ENCODE measurements around the gene CAMK2D.

Gene CAMK2D

DNA sequence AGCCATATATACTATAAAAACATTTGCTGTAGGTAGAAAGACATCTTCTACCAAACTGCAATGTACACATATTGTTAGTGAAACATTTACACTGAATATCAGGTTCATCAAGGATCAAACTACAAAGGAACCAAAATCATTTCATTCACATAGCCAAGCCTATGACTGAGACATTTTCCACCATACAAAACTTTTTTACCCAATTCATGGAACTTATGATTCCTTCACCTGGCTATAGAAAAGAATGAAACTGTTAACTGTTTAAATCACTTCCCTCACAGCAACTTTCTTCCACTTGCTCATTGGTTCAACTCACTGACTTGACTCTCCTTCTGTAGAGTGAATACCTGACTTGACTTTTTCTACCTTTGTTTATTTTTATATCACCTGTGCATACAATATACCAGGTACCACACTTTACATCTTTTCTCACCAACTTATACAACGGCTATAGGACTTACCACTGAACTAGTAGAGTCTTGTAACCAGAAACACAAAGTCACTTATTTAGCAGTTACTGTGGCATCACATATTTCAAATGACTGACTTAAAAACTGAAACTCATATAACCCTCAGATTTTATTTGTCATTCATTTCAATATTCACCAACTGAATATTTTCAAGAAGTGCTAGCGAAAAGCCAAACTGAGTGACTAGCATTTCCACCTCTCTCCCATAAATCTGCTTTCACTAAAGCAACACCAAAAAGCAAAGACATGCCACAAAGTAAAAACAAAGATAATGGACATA is 30.9 kb downstream of the CAMK2D start:
- DNase-seq (ENCODE audit: extremely low read depth, insufficient read length), result no peak
- no peaks in the 10 kb centered on the region for H3K36me3 ChIP-seq (ENCODE audit: control insufficient read depth, insufficient read depth, low read length)
- H3K27me3 ChIP-seq (replicated peaks; ENCODE audit: control insufficient read depth, insufficient read depth, low read length), result no peaks in the 10 kb centered on the region
- no peak overlapping the region for H3K4me3 ChIP-seq (replicated peaks; ENCODE audit: low read depth, low read length)
- TF ChIP-seq, protein P1, sequence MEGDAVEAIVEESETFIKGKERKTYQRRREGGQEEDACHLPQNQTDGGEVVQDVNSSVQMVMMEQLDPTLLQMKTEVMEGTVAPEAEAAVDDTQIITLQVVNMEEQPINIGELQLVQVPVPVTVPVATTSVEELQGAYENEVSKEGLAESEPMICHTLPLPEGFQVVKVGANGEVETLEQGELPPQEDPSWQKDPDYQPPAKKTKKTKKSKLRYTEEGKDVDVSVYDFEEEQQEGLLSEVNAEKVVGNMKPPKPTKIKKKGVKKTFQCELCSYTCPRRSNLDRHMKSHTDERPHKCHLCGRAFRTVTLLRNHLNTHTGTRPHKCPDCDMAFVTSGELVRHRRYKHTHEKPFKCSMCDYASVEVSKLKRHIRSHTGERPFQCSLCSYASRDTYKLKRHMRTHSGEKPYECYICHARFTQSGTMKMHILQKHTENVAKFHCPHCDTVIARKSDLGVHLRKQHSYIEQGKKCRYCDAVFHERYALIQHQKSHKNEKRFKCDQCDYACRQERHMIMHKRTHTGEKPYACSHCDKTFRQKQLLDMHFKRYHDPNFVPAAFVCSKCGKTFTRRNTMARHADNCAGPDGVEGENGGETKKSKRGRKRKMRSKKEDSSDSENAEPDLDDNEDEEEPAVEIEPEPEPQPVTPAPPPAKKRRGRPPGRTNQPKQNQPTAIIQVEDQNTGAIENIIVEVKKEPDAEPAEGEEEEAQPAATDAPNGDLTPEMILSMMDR (IDR thresholded peaks at IDR 0.05; ENCODE audit: insufficient read depth, low read length, poor library complexity, severe bottlenecking), result no peak

DNA sequence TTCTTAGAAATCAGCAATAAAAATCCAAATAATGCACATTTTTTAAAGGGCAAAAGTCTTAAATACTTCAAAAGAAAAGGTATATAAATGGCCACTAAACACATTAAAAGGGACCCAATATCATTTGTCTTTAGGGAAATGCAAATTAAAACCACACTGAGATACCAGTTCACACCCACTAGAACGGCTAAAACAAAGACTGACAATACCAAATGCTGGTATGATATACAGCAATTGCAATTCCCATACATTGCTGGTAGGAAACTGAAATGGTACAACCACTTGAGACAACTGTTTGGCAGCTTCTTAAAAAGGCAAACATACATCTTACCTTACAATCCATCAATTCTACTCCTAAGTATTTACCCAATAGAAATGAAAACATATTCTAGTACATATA is 33.7 kb downstream of the CAMK2D start:
- H3K27me3 ChIP-seq (replicated peaks; ENCODE audit: control insufficient read depth, insufficient read depth, low read length), result no peaks in the 10 kb centered on the region
- no peak for DNase-seq (ENCODE audit: extremely low read depth, insufficient read length)
- H3K4me3 ChIP-seq (replicated peaks; ENCODE audit: low read depth, low read length), result no peak overlapping the region
- H3K36me3 ChIP-seq (ENCODE audit: control insufficient read depth, insufficient read depth, low read length), result no peaks in the 10 kb centered on the region
- TF ChIP-seq, protein P1 (IDR thresholded peaks at IDR 0.05; ENCODE audit: insufficient read depth, low read length, poor library complexity, severe bottlenecking), result no peak

DNA sequence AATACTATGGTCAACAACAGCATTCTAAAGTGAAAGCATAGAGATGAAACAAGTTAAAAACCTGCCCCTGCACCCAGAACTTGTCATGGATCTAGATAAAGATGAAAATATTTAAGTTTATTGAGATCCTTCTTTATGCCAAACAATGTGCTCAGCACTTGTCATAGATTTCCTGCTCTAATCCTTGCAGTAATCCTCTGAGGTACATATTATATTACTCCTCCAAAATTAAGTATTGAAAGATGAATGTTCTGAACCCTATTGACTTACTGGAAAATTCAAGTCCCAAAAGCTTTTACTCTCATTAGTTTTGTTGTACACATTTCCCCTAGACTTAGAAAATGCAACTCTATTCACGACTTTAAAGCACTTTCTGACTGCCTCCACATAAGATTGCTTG is 35.6 kb downstream of the CAMK2D start:
- Histone ChIP-seq H3K36me3 (ENCODE audit: control insufficient read depth, insufficient read depth, low read length) (no peaks in the 10 kb centered on the region), H3K4me3 (replicated peaks; ENCODE audit: low read depth, low read length) (no peak overlapping the region), H3K27me3 (replicated peaks; ENCODE audit: control insufficient read depth, insufficient read depth, low read length) (no peaks in the 10 kb centered on the region)
- DNase-seq (ENCODE audit: extremely low read depth, insufficient read length), result no peak
- TF ChIP-seq, protein P1 (IDR thresholded peaks at IDR 0.05; ENCODE audit: insufficient read depth, low read length, poor library complexity, severe bottlenecking), result no peak

DNA sequence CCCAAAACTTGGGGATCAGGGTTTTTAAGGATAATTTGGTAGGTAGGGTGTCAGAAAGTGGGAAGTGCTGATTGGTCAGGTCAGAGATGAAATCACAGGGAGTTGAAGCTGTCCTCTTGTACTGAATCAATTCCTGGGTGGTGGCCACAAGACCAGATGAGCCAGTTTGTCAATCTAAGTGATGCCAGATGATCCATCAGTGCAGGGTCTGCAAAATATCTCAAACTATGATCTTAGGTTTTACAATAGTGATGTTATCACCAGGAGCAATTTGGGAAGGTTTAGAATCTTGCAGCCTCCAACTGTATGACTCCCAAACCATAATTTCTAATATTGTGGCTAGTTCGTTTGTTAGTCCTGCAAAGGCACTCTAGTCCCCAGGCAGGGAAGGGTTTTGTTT is 43.3 kb downstream of the CAMK2D start:
- no peaks in the 10 kb centered on the region for H3K36me3 ChIP-seq (ENCODE audit: control insufficient read depth, insufficient read depth, low read length)
- DNase-seq (ENCODE audit: extremely low read depth, insufficient read length), result no peak
- no peak overlapping the region for H3K4me3 ChIP-seq (replicated peaks; ENCODE audit: low read depth, low read length)
- H3K27me3 ChIP-seq (replicated peaks; ENCODE audit: control insufficient read depth, insufficient read depth, low read length), result no peaks in the 10 kb centered on the region
- TF ChIP-seq, protein P1 (IDR thresholded peaks at IDR 0.05; ENCODE audit: insufficient read depth, low read length, poor library complexity, severe bottlenecking), result no peak

DNA sequence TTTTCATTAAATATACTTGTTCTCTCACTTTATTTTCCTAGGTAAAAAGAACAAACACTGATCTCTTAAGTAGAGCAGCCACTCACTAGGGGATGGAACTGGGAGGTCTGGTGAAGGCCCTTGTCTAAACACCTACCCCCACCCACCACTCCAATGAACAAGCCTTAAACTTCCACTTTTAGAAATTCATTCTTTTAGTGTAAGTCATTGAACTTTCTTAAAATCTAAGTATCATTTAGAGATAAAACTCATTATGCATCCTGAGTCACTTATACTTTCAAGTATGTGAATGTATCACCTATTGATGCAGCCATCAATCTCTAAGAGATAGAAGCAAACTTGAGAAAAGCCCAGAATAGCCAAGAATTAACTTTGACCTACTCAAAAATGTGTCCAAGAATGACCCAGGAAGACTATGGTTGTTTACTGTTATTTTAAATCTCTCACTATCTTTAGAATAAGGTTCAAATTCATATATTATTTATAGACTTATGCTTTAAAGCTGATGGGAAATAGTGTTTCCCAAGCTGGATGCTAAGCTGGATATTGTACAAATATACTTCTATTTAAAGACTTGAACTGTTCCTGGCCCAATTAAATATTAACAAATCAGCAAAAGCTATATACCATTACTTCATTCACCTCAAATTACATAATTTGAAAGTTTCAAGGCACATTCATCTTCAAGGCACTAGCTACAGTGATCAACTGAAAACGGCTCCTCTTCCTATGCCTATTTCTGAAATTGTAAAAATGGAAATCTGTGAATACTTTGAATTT is 49.5 kb downstream of the CAMK2D start:
- no peak for DNase-seq (ENCODE audit: extremely low read depth, insufficient read length)
- TF ChIP-seq, protein P1 (IDR thresholded peaks at IDR 0.05; ENCODE audit: insufficient read depth, low read length, poor library complexity, severe bottlenecking), result no peak
- Histone ChIP-seq H3K27me3 (replicated peaks; ENCODE audit: control insufficient read depth, insufficient read depth, low read length) (no peaks in the 10 kb centered on the region), H3K4me3 (replicated peaks; ENCODE audit: low read depth, low read length) (no peak overlapping the region), H3K36me3 (ENCODE audit: control insufficient read depth, insufficient read depth, low read length) (no peaks in the 10 kb centered on the region)

Measured in GM06990 (cell line).